ENCODE results near the gene HPN.
"Not testable (repeated sequence)": the region's sequence is repeated elsewhere in the genome, so short reads cannot be mapped to it uniquely, and the experiment has no call there.

The HPN gene

GRCh38 chr19:35088131-35088913 is 46.8 kb downstream of the HPN start:
- no peak for DNase-seq

DNA sequence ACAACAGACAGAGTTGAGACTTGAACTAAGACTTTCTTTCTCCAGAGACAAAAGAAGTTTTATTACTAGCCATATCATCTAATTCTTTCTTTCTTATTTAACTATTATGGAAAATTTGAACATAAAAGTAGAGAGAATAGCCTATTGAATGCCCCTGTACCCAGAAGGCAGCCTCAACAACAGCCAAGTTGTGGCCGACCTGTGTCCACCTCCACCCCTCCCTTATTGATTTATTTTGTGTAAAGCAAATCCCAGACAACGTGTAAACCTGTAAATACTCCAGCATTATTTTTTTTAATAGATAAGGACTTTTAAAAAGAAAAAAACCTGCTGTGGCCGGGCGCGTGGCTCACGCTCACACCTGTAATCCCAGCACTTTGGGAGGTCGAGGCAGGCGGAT is 48.0 kb downstream of the HPN start:
- no peak for DNase-seq

DNA sequence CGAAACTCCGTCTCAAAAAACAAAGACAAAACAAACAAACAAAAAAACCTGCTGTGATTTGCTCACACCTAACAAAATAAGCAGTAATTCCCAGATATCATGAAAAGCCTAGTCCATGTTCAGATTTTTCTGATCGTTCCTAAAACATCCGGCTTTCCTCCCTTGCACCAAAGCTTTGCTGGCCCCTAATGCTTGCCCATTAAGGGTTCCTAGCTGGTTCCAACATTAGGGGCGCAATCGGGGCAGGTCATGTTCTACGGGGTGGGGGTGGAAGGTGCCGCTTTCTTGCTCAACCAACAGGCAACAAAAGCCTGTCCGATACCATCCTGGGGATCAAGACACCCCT is 48.6 kb downstream of the HPN start:
- DNase-seq: no peak

DNA sequence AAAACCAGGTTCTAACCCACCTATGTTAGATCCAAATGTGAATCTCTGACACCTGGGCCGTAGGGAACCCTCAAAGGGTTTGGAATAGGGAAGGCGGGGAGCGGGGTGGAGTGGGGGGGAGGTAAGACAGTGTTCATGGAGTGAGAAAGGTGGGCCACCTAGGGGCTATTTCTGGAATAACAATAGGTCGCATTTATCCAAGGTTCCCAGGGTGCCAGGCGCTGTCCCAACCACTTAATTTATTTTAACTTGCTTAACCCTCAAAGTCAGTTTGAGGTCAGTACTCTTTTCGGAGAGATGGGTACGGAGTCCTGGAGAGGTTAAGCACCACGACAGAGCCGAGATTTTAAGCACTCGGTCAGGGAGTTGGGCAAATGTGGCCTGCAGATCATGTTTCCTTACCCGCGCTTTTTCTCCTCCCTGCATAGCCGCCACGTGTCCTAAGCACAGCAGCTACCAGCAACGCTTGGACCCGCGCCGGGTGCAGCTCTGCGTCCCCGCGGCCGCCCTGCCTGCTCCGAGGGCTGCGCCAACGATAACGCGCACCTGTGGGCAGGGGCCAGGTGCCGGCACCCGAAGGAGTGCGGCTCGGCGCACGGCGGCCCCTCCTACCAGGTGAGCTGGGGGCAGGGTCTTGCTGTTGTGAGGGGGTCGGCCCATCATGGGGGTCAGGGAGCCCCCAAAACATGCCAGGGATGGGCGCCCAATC is 49.1 kb downstream of the HPN start:
- peak; percentile 86 for DNase-seq

DNA sequence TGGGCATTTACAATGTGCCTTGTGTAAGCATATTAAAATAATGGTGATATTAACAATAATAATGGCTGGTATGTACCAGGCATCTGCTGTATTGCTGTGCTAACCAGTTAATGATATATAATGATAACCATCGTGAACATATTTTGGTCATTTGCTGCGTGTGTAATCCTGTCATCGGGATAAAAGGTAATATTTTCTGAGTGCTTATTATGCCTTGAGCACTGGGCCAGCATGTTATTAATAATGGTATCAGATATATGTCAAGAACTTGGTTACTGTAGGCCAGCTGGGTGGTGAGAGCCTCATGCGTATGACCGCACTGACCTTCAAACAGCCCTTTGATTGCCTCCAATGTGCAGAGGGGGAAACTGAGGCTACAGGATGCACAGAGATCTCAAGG is 51.9 kb downstream of the HPN start:
- DNase-seq: no peak

- DNase-seq: no peak
Observed at GRCh38 chr19:35093941-35094647, 52.6 kb downstream of the HPN start.

GRCh38 chr19:35094656-35095055 is 53.1 kb downstream of the HPN start:
- DNase-seq: no peak

GRCh38 chr19:35095667-35096368 is 54.3 kb downstream of the HPN start:
- DNase-seq: no peak

DNA sequence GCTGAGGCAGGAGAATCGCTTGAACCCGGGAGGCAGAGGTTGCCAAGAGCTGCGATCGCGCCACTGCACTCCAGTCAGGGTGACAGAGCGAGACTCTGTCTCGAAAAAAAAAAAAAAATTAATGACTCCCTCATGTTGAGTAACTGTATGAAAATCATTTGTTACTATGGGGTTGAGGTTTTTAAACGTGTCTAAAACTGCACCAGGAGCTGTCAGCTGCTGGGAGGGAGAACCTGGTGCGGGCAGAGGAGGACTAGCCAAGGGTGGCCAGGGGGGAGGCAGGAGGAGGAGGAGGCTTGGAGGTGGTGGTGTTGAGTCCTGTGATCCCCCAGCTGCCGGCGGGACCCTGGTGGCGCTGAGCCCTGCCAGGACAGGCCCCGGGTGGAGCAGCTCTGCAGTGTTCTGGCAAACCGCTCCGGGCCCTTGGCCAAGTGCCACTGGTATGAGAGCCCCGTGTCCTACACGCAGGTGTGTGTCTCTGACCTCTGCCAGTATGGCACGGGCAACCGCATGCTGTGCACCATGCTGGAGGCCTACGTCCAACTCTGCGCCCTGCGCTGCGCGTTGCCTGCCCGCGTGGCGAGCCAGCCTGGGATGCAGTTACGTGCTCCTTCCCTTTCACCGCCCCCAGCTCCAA is 57.0 kb downstream of the HPN start:
- no peak for DNase-seq

DNA sequence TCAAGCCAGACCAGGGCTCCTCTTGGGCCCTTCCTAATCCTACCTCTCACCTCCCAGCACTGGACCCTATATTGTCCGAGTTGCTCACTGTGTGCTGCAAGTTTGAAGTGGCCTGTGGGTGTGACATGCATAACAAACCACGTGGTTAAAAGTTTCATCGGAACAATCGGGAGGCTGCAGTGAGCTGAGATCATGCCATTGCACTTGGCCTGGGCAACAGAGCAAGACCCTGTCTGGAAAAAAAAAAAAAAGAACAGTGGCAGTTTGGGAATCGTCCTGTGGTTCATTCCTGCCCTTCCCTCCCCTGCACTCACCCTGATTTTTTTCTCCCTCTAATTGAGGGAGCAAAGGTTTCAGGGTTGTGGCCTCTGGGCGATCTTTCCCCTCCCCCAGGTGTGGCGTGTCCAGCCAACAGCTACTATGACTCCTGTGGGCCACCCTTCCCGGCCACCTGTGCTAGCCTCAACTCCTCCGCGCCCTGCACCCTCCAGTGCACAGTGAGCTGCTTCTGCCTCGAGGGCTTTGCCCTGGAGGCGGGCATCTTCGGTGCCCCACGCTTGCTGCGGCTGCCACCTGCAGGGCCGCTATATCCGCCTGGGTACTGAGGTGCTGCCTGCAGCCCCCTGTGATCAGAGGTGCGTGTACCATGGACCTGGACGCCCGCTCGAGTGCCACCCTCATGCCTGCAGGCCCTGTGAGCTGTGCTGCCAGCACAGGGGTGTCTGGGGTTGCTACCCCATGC is 57.8 kb downstream of the HPN start:
- no peak for DNase-seq

- no peak for DNase-seq
Observed at GRCh38 chr19:35099897-35100275, 58.4 kb downstream of the HPN start.

- no peak for DNase-seq
Observed at GRCh38 chr19:35100588-35101533, 59.3 kb downstream of the HPN start.

DNA sequence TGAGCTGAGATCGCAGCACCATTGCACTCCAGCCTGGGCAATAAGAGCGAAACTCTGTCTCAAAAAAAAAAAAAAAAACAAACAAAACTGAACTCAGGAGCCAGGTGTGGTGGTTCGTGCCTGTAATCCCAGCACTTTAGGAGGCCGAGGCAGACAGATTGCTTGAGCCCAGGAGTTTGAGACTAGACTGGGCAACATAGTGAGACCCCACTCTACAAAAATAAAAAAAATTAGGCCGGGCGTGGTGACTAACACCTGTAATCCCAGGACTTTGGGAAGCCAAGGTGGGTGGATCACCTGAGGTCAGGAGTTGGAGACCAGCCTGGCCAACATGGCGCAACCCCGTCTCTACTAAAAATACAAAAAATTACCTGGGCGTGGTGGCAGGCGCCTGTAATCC is 60.4 kb downstream of the HPN start:
- DNase-seq: not testable (repeated sequence)

GRCh38 chr19:35103614-35104013 is 62.1 kb downstream of the HPN start:
- DNase-seq: not testable (repeated sequence)

- no peak for DNase-seq
Observed at GRCh38 chr19:35104361-35104760, 62.8 kb downstream of the HPN start.

DNA sequence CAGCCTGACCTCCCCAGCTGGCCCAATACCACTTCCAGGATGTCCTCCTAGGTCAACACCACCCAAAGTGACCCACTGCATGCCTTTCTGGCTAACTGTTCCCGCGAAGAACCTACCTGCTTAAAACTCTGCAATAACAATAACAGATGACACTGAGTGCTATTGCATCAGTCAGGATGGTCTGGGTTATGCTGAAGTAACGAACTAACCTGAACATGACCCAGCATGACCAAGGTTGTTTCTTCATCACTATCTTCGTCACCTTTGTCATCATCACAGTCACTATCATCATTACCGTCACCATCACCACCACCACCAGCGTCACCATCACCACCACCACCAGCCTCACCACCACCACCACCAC is 63.5 kb downstream of the HPN start:
- DNase-seq: no peak

DNA sequence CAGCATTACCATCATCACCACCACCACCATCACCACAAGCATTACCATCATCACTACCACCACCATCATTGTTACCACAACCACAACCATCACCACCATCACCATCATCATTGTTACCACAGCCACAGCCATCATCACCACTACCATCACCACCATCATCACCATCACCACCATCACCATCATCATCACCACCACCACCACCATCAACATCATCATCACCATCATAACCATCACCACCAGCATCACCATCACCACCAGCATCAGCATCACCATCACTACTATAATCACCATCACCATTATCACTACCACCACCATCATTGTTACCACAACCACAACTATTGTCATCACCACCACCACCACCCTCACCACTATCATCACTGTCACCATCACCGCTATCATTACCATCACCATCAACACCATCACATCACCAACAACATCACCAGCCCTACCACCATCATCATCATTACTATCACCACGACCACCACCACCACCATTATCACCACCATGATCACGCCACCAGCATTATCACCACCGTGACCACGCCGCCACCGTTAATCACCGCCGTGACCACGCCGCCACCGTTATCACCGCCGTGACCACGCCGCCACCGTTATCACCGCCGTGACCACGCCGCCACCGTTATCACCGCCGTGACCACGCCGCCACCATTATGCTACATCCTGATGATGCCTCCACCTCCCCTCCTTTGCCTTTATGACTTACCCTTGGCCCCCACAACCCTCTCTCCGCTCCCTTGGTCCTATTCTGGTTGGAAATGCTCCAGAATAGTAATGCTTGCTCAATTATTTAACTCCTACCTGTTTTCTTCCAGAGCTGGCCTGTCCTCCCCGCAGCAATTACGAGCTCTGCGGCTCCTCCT is 64.1 kb downstream of the HPN start:
- no peak for DNase-seq

GRCh38 chr19:35106291-35106583 is 64.7 kb downstream of the HPN start:
- DNase-seq: no peak

GRCh38 chr19:35106898-35107541 is 65.5 kb downstream of the HPN start:
- DNase-seq: no peak

GRCh38 chr19:35107545-35107944 is 66.0 kb downstream of the HPN start:
- no peak for DNase-seq
